Esophagus squamous epithelium (tissue), 4 donors: ENCODE results near the gene ATP9B.

ENCODE experiments used
- POLR2A ChIP-seq, 4 donors: fragments of 450-650 bp; IDR thresholded peaks; one replicate each; pipeline ENCODE4 v1.6.1; 2017; ENCODE audit warnings: antibody characterized with exemption in 4 of 4, mild to moderate bottlenecking in 4 of 4, moderate library complexity in 3 of 4
- TF ChIP-seq, protein P1 (sequence below), 6 experiments: fragments of 450-650 bp in 4 of 6; fragments of 200-600 bp in 2 of 6; sonication (generic) in 2 of 6; IDR thresholded peaks; one replicate each; pipeline ENCODE4 v1.5.1; 2016 to 2019; ENCODE audit warnings: antibody characterized with exemption in 6 of 6, mild to moderate bottlenecking in 4 of 6, moderate library complexity in 4 of 6

GRCh38 chr18:79410171-79410641, 341.0 kb downstream of the ATP9B start:
- TF ChIP-seq, protein P1, sequence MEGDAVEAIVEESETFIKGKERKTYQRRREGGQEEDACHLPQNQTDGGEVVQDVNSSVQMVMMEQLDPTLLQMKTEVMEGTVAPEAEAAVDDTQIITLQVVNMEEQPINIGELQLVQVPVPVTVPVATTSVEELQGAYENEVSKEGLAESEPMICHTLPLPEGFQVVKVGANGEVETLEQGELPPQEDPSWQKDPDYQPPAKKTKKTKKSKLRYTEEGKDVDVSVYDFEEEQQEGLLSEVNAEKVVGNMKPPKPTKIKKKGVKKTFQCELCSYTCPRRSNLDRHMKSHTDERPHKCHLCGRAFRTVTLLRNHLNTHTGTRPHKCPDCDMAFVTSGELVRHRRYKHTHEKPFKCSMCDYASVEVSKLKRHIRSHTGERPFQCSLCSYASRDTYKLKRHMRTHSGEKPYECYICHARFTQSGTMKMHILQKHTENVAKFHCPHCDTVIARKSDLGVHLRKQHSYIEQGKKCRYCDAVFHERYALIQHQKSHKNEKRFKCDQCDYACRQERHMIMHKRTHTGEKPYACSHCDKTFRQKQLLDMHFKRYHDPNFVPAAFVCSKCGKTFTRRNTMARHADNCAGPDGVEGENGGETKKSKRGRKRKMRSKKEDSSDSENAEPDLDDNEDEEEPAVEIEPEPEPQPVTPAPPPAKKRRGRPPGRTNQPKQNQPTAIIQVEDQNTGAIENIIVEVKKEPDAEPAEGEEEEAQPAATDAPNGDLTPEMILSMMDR (IDR thresholded peaks at IDR 0.05): no peak
- TF ChIP-seq POLR2A (IDR thresholded peaks at IDR 0.05): no peak
